Fibroblast of lung (primary cell): Measurements from ENCODE around the gene PTPRE. TPM values are rescaled to one million over a fixed set of nuclear protein-coding genes. Genes with fewer than 3 reads are reported as not detected.

ENCODE experiments used
- DNase-seq, 2 donors: peaks; one replicate each; pipeline versions ENCODE4 v3.0.0 to v3.0.0-alpha.2; 2010; ENCODE audit warnings: low read depth in 2 of 2
- H2AFZ ChIP-seq: 2 replicates; pipeline ENCODE4 v1.5.1; 2012; ENCODE audit warnings: low read length, control low read depth, inconsistent platforms
- H3K27ac ChIP-seq: 2 replicates; pipeline ENCODE4 v1.5.1; 2011; ENCODE audit warnings: low read length, control low read depth; ENCODE audit not compliant: insufficient read depth
- H3K27me3 ChIP-seq: 2 replicates; pipeline ENCODE4 v1.5.1; 2011; ENCODE audit warnings: mild to moderate bottlenecking, low read length; ENCODE audit not compliant: control insufficient read depth, insufficient read depth
- H3K36me3 ChIP-seq: 2 replicates; pipeline ENCODE4 v1.5.1; 2011; ENCODE audit warnings: low read length; ENCODE audit not compliant: control insufficient read depth, insufficient read depth
- H3K4me1 ChIP-seq: 2 replicates; pipeline ENCODE4 v1.5.1; 2011; ENCODE audit warnings: low read length; ENCODE audit not compliant: control insufficient read depth, insufficient read depth; ENCODE audit errors: extremely low read depth
- H3K4me2 ChIP-seq: 2 replicates; pipeline ENCODE4 v1.5.1; 2011; ENCODE audit warnings: low read length, control low read depth; ENCODE audit not compliant: insufficient read depth; ENCODE audit errors: extremely low read depth
- H3K4me3 ChIP-seq, 4 experiments: fragments of 200-600 bp in 1 of 4; sonication (generic) in 1 of 4; replicated peaks in 1 of 4; 2 replicates each; pipeline ENCODE4 v1.5.1; 2011 to 2016; ENCODE audit warnings: low read length in 4 of 4, low read depth in 3 of 4, mild to moderate bottlenecking in 3 of 4, control low read depth in 2 of 4, inconsistent platforms in 1 of 4, mixed read lengths in 1 of 4; ENCODE audit not compliant: insufficient read depth in 1 of 4; ENCODE audit errors: control extremely low read depth in 1 of 4
- H3K79me2 ChIP-seq: 2 replicates; pipeline ENCODE4 v1.5.1; 2012; ENCODE audit warnings: mild to moderate bottlenecking, low read length, inconsistent platforms; ENCODE audit not compliant: control insufficient read depth, insufficient read depth
- H3K9ac ChIP-seq: 2 replicates; pipeline ENCODE4 v1.5.1; 2011; ENCODE audit warnings: mild to moderate bottlenecking, low read length, control low read depth; ENCODE audit not compliant: insufficient read depth
- H3K9me3 ChIP-seq: 2 replicates; pipeline ENCODE4 v1.5.1; 2012; ENCODE audit warnings: low read depth, low read length; ENCODE audit not compliant: control insufficient read depth, insufficient read depth
- H4K20me1 ChIP-seq: 2 replicates; pipeline ENCODE4 v1.5.1; 2011; ENCODE audit warnings: low read length; ENCODE audit not compliant: control insufficient read depth, insufficient read depth; ENCODE audit errors: extremely low read depth
- EZH2 ChIP-seq: IDR thresholded peaks from 2 replicates; pipeline ENCODE4 v1.5.1; 2012; ENCODE audit warnings: low read length, control low read depth, mild to moderate bottlenecking; ENCODE audit errors: missing control alignments
- polyA plus RNA-seq, 2 donors: library from polyadenylated mRNA; depleted of rRNA in 1 of 2; stranded (reverse) in 1 of 2; unstranded in 1 of 2; fragments of >200 nt; gene quantifications; 2 replicates each; pipeline ENCODE4 v1.2.1, GENCODE V29; 2011 to 2012; ENCODE audit warnings: missing spikeins in 1 of 2
- total RNA-seq: library from RNA; depleted of rRNA; stranded (reverse); fragments of >200 nt; gene quantifications from 2 replicates; pipeline ENCODE4 v1.2.1, GENCODE V29; 2014
- TF ChIP-seq, protein P1 (sequence below), 2 donors: IDR thresholded peaks in 1 of 2; conservative IDR thresholded peaks in 1 of 2; 1 replicate in 1 of 2; 2 replicates in 1 of 2; pipeline ENCODE4 v1.5.1; 2011 to 2012; ENCODE audit warnings: low read length in 2 of 2, control low read depth in 1 of 2, inconsistent platforms in 1 of 2, low read depth in 1 of 2, mild to moderate bottlenecking in 1 of 2

Gene PTPRE
- total and polyA plus RNA-seq, 2 donors (not counting 1 experiment from before 2014, with no cell fraction given): 0.75 to 1.8 TPM

DNA sequence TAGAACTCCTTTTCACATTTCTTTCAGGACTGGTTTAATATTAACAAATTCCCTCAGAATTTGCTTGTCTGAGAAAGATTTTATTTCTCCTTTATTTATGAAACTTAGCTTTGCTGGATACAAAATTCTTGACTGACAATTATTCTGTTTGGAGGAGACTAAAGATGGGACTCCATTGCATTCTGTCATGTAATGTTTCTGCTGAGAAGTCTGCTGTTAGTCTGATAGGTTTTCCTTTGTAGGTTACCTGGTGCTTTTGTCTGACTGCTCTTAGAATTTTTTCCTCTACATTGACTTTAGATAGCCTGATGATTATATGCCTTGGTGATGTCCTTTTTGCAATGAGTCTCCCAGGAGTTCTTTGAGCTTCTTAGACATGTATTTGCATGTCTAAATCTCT lies 37.6 kb upstream of the PTPRE start:
- Histone ChIP-seq H3K9me3 (no peaks in the 10 kb centered on the region), H4K20me1 (no peaks in the 10 kb centered on the region), H3K27me3 (no peaks in the 10 kb centered on the region), H3K9ac (no peak overlapping the region), H3K36me3 (no peaks in the 10 kb centered on the region), H3K4me1 (no peaks in the 10 kb centered on the region), H3K4me3 (no peak overlapping the region), H3K4me2 (no peak overlapping the region), H3K79me2 (no peaks in the 10 kb centered on the region), H2AFZ (no peak overlapping the region), H3K27ac (no peak overlapping the region)
- TF ChIP-seq, protein P1, sequence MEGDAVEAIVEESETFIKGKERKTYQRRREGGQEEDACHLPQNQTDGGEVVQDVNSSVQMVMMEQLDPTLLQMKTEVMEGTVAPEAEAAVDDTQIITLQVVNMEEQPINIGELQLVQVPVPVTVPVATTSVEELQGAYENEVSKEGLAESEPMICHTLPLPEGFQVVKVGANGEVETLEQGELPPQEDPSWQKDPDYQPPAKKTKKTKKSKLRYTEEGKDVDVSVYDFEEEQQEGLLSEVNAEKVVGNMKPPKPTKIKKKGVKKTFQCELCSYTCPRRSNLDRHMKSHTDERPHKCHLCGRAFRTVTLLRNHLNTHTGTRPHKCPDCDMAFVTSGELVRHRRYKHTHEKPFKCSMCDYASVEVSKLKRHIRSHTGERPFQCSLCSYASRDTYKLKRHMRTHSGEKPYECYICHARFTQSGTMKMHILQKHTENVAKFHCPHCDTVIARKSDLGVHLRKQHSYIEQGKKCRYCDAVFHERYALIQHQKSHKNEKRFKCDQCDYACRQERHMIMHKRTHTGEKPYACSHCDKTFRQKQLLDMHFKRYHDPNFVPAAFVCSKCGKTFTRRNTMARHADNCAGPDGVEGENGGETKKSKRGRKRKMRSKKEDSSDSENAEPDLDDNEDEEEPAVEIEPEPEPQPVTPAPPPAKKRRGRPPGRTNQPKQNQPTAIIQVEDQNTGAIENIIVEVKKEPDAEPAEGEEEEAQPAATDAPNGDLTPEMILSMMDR (conservative IDR thresholded peaks at IDR 0.05 in 1 of 2, IDR thresholded peaks at IDR 0.05 in 1 of 2; ENCODE audit: low read depth in 1 of 2, low read length in 2 of 2): no peak
- no peak for TF ChIP-seq EZH2
- DNase-seq: no peak

DNA sequence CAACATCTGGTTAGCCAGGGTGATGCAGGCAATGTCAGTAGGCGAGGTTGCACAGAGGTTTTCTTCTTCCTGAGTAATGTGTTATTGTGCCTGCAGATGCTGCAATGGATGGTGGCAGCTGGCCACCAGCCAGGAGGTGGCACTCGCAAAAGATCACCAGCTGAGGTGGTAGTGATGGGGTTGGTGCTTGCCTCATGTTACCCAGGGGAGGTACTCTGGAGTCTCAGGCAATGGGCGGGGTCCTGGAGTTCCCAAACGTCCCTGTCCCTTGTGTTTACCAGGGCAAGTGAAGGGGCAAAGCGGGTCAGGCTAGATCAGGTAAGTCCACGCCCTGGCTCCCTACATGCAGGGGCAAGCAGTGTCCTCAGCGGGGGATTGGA lies 35.3 kb upstream of the PTPRE start:
- H2AFZ ChIP-seq: no peak overlapping the region

DNA sequence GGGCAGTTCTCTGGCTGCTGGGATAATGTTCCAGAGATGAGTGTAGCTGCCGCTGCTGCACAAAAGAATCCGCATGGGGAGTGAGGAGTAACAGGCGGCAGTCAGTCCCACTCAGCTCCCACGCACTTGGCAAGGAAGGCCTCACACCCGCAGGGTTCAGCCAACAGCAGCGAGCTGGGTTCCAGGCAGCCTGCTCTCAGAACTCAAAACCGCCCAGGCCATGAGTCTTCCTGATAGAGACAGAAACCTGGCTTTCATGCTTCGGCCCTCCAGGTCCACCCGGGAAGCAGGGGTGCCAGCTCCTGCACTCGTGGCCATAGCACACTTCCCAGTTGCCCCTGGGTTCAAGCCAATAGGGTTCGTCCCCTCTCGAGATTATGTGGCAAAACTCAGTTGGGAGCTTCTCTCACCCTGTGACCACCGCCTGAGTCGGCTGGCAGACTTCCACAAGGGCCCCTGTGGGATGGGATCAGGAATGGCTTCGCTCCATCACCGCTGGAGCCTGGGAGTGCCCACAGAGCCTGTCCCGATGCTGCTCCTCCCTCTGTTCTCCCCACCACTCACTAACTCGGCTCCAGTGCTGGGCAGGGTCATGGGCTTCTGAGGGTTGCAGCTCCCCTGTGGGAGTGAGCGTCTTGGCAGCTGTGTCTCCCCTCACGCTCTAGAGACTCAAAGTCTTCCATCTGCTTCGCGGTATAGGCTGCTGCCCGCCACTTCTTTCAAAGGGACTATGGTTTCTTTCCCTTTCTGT lies 34.7 kb upstream of the PTPRE start:
- H3K4me2 ChIP-seq: no peak overlapping the region
- H3K4me3 ChIP-seq: no peak overlapping the region
- no peaks in the 10 kb centered on the region for H4K20me1 ChIP-seq
- TF ChIP-seq, protein P1 (conservative IDR thresholded peaks at IDR 0.05 in 1 of 2, IDR thresholded peaks at IDR 0.05 in 1 of 2; ENCODE audit: low read depth in 1 of 2, low read length in 2 of 2): no peak
- no peak for TF ChIP-seq EZH2
- H3K79me2 ChIP-seq: no peaks in the 10 kb centered on the region
- DNase-seq: peak; percentile 27 to 39
- H3K9me3 ChIP-seq: no peaks in the 10 kb centered on the region
- H3K4me1 ChIP-seq: no peaks in the 10 kb centered on the region
- no peak overlapping the region for H3K9ac ChIP-seq
- no peak overlapping the region for H2AFZ ChIP-seq
- H3K27me3 ChIP-seq: no peaks in the 10 kb centered on the region
- no peak overlapping the region for H3K27ac ChIP-seq
- no peaks in the 10 kb centered on the region for H3K36me3 ChIP-seq

More for the DNA sequence above, 35.3 kb upstream of the PTPRE start:
- Histone ChIP-seq H3K4me1 (no peaks in the 10 kb centered on the region), H3K27me3 (no peaks in the 10 kb centered on the region), H3K27ac (no peak overlapping the region), H3K36me3 (no peaks in the 10 kb centered on the region), H3K4me3 (no peak overlapping the region), H3K4me2 (no peak overlapping the region), H3K79me2 (no peaks in the 10 kb centered on the region), H3K9ac (no peak overlapping the region), H4K20me1 (no peaks in the 10 kb centered on the region), H3K9me3 (no peaks in the 10 kb centered on the region)
- no peak for DNase-seq
- no peak for TF ChIP-seq EZH2
